SJSA1 (cell line): Measurements from ENCODE around the gene TMPRSS7. TPM values are rescaled to one million over a fixed set of nuclear protein-coding genes. Genes with fewer than 3 reads are reported as not detected.

Experiments
- DNase-seq, 2 experiments: peaks; one replicate each; pipeline ENCODE4 v3.0.0-alpha.2; 2015 to 2020; ENCODE audit warnings: low spot score in 2 of 2, low read depth in 1 of 2
- H3K27ac ChIP-seq: fragments of 250-450 bp; sonication (Bioruptor Pico); 2 replicates; pipeline ENCODE4 v1.5.1; 2020; ENCODE audit warnings: mild to moderate bottlenecking, moderate library complexity
- H3K27me3 ChIP-seq: fragments of 250-450 bp; sonication (Bioruptor Pico); replicated peaks from 2 replicates; pipeline ENCODE4 v1.5.1; 2020; ENCODE audit warnings: mild to moderate bottlenecking, moderate library complexity
- H3K36me3 ChIP-seq: fragments of 250-450 bp; sonication (Bioruptor Pico); 2 replicates; pipeline ENCODE4 v1.5.1; 2020; ENCODE audit warnings: mild to moderate bottlenecking
- H3K4me1 ChIP-seq: fragments of 250-450 bp; sonication (Bioruptor Pico); replicated peaks from 2 replicates; pipeline ENCODE4 v1.6.1; 2021; ENCODE audit warnings: mild to moderate bottlenecking
- H3K4me3 ChIP-seq: fragments of 250-450 bp; sonication (Bioruptor Pico); 2 replicates; pipeline ENCODE4 v1.5.1; 2020; ENCODE audit warnings: mild to moderate bottlenecking
- H3K9me3 ChIP-seq: fragments of 250-450 bp; sonication (Bioruptor Pico); replicated peaks from 2 replicates; pipeline ENCODE4 v1.5.1; 2020; ENCODE audit warnings: mild to moderate bottlenecking
- total RNA-seq: library from RNA; depleted of rRNA; stranded (reverse); fragments of >200 nt; shearing (Covaris generic); gene quantifications from 2 replicates; pipeline ENCODE4 v1.2.3, GENCODE V29; 2014; rRNA removed

Gene TMPRSS7, protein sequence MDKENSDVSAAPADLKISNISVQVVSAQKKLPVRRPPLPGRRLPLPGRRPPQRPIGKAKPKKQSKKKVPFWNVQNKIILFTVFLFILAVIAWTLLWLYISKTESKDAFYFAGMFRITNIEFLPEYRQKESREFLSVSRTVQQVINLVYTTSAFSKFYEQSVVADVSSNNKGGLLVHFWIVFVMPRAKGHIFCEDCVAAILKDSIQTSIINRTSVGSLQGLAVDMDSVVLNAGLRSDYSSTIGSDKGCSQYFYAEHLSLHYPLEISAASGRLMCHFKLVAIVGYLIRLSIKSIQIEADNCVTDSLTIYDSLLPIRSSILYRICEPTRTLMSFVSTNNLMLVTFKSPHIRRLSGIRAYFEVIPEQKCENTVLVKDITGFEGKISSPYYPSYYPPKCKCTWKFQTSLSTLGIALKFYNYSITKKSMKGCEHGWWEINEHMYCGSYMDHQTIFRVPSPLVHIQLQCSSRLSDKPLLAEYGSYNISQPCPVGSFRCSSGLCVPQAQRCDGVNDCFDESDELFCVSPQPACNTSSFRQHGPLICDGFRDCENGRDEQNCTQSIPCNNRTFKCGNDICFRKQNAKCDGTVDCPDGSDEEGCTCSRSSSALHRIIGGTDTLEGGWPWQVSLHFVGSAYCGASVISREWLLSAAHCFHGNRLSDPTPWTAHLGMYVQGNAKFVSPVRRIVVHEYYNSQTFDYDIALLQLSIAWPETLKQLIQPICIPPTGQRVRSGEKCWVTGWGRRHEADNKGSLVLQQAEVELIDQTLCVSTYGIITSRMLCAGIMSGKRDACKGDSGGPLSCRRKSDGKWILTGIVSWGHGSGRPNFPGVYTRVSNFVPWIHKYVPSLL
- total RNA-seq: not detected in 2 replicates

DNA sequence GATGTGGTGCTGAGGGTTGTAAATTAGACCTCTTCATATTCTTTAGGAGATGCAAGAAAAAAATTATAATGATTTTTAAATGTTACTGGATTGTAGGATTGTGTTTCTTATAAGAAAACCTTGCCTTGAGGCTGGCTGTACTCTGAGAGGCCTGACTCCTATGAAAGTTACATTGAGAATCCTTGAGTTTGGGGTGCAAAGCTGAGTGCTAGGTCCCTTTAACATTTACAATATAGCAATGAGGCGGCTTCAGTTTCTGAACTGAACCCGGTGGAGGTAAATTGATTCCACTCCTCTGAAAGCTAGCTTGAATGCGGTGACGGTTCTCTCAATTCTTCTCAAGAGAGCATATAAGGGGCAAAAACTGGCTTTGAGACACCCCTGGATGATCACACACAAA is at the start of gene TMPRSS7:
TMPRSS7 (plus strand) TSS at position 301 of the 400 bp plus-strand sequence. CDS start 110 bp downstream, outside the sequence.
- H3K4me3 ChIP-seq: no peak within 1 kb of the TSS
- H3K9me3 ChIP-seq: no peaks in the 10 kb centered on the region
- H3K27ac ChIP-seq: no peak within 1 kb of the TSS
- DNase-seq: no peak
- H3K27me3 ChIP-seq: no peaks in the 10 kb centered on the region
- no peaks in the 10 kb centered on the region for H3K36me3 ChIP-seq
- no peaks in the 10 kb centered on the region for H3K4me1 ChIP-seq

DNA sequence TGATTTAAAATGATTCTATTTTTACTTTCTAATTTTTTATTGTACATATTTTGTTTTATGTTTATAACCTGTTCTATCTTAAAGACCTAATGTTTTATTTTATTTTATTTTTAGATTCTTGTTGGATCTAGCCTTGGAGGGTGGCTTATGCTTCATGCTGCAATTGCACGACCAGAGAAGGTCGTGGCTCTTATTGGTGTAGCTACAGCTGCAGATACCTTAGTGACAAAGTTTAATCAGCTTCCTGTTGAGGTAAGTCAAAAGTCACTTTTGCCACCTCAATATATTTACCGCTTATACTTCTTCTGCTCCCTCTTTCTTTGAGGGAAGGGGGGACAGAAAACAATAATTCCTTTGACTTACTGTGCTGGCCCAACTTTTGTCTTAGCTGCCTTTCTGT is 47.7 kb upstream of the TMPRSS7 start:
- H3K4me1 ChIP-seq: no peaks in the 10 kb centered on the region
- no peak overlapping the region for H3K27ac ChIP-seq
- H3K4me3 ChIP-seq: no peak overlapping the region
- no peak for DNase-seq
- peaks cover 55% of the 10 kb centered on the region for H3K36me3 ChIP-seq
- no peaks in the 10 kb centered on the region for H3K9me3 ChIP-seq
- H3K27me3 ChIP-seq: no peaks in the 10 kb centered on the region

DNA sequence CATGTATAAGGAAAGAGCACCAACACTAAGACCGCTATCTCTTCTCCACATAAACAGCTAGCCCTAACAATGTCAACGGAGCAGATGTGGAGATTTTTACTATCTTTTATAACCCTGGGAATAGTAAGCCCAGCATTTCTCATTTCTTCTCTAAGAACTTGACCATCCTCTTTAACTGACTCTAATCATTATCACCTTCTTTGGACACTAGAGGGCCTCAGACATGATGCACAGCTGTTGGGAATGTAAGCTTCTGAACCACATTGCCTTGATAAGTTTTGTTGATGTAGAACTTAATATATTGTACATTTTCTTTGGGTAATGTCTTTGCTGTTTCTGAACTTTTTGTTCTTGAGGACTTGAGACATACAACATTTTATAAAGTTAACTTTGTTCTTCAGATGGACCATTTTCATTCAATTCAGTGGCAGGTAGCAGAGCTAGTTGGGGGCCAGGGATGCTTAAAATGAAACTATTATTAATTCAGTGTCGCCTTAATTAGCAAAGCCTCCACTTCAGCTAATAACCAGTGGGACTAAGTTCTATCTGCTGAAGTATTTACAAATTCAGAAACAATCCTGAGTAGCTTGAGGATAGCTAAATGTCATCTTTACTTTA is 45.4 kb upstream of the TMPRSS7 start:
- Histone ChIP-seq H3K4me3 (no peak overlapping the region), H3K27me3 (no peaks in the 10 kb centered on the region), H3K9me3 (no peaks in the 10 kb centered on the region), H3K4me1 (no peaks in the 10 kb centered on the region), H3K27ac (no peak overlapping the region), H3K36me3 (peaks cover 46% of the 10 kb centered on the region)
- peak in 1 of 2 experiments; percentile 35 for DNase-seq

GRCh38 chr3:111993038-111993437 is 41.5 kb upstream of the TMPRSS7 start:
- Histone ChIP-seq H3K9me3 (no peaks in the 10 kb centered on the region), H3K4me1 (no peaks in the 10 kb centered on the region)
- no peak for DNase-seq

DNA sequence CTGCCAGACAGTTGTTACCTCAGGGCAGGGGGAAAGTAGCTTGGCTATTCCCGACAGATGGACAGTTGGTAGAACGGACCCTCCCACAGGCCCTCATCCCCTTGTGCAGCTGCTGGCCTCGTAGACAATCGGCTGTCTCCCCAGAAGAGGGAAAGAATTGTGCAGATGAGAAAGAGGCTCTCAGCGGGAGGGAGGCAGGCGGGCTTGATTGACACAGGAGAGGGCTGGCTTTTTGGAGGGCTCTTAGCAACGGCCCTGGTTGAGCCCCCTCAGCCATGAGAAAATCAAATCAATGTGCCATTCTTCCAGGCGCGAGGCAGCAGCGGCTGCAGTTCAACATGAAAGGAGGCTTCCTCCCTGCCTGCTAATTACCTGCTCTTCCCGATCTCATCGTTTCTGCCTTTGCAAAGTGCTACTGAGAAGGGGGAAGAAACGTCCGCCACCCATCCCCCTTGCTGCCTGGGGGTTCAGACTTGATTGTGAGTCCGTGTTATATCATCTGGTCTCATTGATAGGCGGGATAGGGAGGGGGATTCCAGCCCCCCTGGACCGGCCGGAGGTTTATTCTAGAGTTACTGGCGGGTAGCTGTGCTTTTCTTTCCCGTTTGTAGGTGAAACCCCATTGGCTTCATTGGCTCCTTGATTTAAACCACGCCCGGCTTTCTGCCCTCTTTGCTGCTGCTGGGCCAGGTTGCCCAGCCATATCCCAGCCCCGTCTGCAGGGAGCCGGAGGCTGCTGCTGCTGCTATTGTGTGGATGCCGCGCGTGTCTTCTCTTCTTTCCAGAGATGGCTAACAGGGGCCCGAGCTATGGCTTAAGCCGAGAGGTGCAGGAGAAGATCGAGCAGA is 35.7 kb upstream of the TMPRSS7 start, which contains the start of gene TAGLN3:
TAGLN3 (plus strand) TSS at position 287 of the 848 bp plus-strand sequence; CDS start at position 788, 501 bp downstream.
- H3K27me3 ChIP-seq: no peaks in the 10 kb centered on the region
- H3K4me1 ChIP-seq: peaks cover 5% of the 10 kb centered on the region; the same call in 1 of the 2 replicates
- DNase-seq: no peak
- H3K4me3 ChIP-seq: no peak within 1 kb of the TSS
- no peak within 1 kb of the TSS for H3K27ac ChIP-seq
- no peaks in the 10 kb centered on the region for H3K36me3 ChIP-seq
- no peaks in the 10 kb centered on the region for H3K9me3 ChIP-seq

More at GRCh38 chr3:111993038-111993437, 41.5 kb upstream of the TMPRSS7 start:
- Histone ChIP-seq H3K27ac (no peak overlapping the region), H3K36me3 (peaks cover 23% of the 10 kb centered on the region), H3K27me3 (no peaks in the 10 kb centered on the region), H3K4me3 (no peak overlapping the region)

GRCh38 chr3:111999484-112000324 is 34.8 kb upstream of the TMPRSS7 start:
- no peak overlapping the region for H3K4me3 ChIP-seq
- H3K27ac ChIP-seq: no peak overlapping the region
- no peaks in the 10 kb centered on the region for H3K9me3 ChIP-seq

DNA sequence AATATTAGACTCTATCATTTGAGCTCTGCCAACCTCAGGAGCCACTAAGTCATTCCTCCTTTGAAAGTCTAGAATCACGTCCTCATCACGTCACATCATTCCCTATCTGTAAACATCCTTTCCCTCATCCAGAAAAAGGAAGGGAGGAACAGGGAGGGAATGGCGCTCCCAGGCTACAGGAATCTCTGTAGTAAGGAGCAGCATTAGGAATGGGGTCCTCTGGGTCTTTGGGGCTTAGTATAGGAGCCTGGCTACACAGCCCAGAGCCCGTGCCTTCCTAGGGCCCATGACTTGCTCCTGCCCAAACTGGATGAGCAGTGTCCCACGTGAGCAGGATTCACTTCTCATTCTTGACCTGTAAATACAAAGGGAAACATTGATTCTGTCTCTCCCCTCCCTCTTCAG is 34.2 kb upstream of the TMPRSS7 start:
- no peaks in the 10 kb centered on the region for H3K9me3 ChIP-seq
- no peak overlapping the region for H3K27ac ChIP-seq
- H3K27me3 ChIP-seq: no peaks in the 10 kb centered on the region
- no peak overlapping the region for H3K4me3 ChIP-seq
- no peaks in the 10 kb centered on the region for H3K36me3 ChIP-seq
- peaks cover 5% of the 10 kb centered on the region; the same call in 1 of the 2 replicates for H3K4me1 ChIP-seq
- no peak for DNase-seq

More at GRCh38 chr3:111999484-112000324, 34.8 kb upstream of the TMPRSS7 start:
- Histone ChIP-seq H3K4me1 (peaks cover 5% of the 10 kb centered on the region; the same call in 1 of the 2 replicates), H3K27me3 (no peaks in the 10 kb centered on the region), H3K36me3 (no peaks in the 10 kb centered on the region)
- peak in 1 of 2 experiments; percentile 2 for DNase-seq

GRCh38 chr3:112000966-112001365 is 33.6 kb upstream of the TMPRSS7 start:
- Histone ChIP-seq H3K9me3 (no peaks in the 10 kb centered on the region), H3K4me1 (peaks cover 5% of the 10 kb centered on the region; the same call in 1 of the 2 replicates), H3K36me3 (no peaks in the 10 kb centered on the region), H3K27ac (no peak overlapping the region), H3K27me3 (no peaks in the 10 kb centered on the region), H3K4me3 (no peak overlapping the region)
- peak in 1 of 2 experiments; percentile 2 for DNase-seq

DNA sequence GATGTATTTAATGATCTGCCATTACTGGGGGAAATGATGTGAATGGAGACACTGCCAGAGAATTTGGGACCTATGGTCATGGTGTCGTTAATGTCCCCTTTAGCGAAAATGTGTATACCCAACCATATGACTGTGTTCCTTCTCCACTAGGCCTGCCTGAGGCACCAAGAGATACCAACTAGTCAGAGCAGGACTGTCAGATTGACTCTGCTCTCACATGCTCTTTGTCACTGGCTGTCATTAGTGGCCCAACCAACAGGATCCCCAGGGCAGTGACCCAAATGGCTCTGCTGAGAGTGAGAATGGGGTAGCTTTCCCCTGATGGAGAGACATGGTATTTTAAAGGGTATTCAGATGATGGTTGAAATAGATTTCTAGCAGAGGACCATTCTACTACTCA is 33.0 kb upstream of the TMPRSS7 start:
- H3K9me3 ChIP-seq: no peaks in the 10 kb centered on the region
- DNase-seq: no peak
- no peak overlapping the region for H3K4me3 ChIP-seq
- H3K27ac ChIP-seq: no peak overlapping the region
- H3K4me1 ChIP-seq: peaks cover 5% of the 10 kb centered on the region; the same call in 1 of the 2 replicates
- H3K27me3 ChIP-seq: no peaks in the 10 kb centered on the region
- no peaks in the 10 kb centered on the region for H3K36me3 ChIP-seq

DNA sequence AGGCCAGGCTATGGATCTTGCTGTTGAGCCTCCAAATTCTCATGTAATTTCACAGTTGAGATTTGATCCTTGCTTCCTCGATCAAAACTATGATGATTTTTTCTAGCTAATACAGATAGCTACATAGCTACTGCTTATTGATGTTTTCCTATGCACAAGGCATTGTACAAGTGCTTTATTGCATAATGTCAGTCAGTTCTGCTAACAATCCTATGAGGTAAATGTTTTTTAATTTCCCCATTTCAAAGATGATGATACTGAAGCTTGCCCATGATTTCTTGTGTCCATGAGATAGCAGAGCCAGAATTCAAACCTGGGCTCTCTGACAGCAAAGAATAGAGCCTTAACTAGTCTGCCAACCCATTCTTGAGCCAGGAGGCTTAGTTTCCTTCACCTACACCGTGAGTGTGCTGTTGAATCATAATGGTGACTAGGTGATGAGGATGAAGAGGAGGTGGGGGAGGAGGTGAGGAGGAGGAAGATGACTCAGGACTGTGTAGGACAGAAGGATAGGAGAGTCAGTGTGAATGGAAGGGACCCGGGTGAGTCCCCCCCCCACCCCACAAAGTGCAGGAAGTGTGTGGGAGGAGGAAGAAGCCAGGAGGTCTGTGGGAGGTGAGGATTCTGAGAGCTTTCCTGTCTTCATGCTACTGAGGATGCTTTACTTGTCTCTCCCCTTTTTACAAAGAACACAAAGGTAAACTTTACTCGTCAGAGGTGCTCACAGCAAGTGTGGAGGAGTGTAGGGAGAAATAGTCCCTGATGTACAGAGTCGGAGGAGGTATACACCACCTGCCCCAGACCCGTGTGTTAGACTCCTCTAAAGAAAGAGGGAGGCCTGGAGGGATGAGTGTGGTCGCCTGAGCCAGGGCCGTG is 32.2 kb upstream of the TMPRSS7 start:
- H3K27ac ChIP-seq: no peak overlapping the region
- no peak for DNase-seq

DNA sequence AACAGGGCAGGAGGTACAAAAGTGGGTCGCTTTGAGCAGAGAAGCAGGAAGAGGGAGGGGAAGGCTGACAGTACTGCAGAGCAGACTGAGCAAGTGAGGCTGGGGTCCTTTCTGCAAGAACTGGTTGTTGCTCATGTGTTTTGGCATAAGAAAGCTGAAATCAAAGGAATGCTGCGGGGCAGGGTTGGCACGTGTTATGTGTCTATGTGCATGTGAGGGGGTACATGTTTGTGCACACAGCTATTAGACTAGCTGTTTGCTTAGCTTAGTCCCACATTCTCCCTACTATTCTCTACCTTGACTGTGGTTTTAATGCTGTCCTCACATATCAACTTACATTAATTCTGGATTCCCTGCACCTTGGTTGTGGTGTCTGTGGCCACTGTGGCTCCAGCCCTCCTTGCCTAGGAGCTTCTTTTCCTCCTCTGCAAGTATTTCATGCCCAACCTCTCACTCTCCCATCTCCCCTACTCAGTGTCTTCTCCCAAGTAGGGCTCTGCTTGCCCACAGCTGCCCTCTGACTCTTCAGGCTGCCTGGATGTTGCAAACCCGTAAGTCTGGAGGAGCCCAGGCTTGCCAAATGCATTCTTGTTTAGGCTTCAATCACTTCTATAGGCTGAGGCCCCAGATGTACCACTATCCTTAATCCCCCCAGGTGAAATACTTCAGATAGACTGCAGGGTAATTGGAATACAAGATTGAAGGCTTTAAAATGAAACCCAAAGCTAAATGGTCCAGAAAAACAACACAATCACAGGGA is 31.0 kb upstream of the TMPRSS7 start:
- H3K4me1 ChIP-seq: peaks cover 5% of the 10 kb centered on the region; the same call in 1 of the 2 replicates
- H3K36me3 ChIP-seq: no peaks in the 10 kb centered on the region
- no peak for DNase-seq
- no peak overlapping the region for H3K4me3 ChIP-seq
- H3K27me3 ChIP-seq: no peaks in the 10 kb centered on the region
- no peak overlapping the region for H3K27ac ChIP-seq
- no peaks in the 10 kb centered on the region for H3K9me3 ChIP-seq

More for the DNA sequence above, 32.2 kb upstream of the TMPRSS7 start:
- Histone ChIP-seq H3K36me3 (no peaks in the 10 kb centered on the region), H3K9me3 (no peaks in the 10 kb centered on the region), H3K27me3 (no peaks in the 10 kb centered on the region), H3K4me3 (no peak overlapping the region), H3K4me1 (peaks cover 5% of the 10 kb centered on the region; the same call in 1 of the 2 replicates)
